Measurements from ENCODE around the gene STX7. TPM values are rescaled to one million over a fixed set of nuclear protein-coding genes. Genes with fewer than 3 reads are reported as not detected.

STX7 gene
- total RNA-seq, 1 experiment from 2014 or later = 33.0 TPM

DNA sequence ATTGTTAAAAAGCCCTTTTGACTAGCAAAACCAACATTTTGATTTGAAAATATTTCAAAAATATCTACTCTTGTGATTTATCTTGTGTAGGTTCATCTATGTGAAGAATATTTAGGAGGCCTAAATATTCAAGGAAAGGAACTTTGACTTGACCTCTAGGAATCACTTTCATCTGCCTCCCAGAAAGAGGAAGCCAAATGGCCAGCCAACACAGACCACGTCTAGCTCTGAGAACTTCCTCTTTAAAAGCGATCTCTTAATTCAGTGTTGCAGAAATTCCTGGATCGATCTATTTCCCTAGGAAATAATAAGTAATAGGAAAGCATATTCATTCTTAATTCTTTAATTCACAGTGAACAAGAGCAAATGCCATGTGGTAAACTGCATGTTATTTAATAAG is 102.1 kb downstream of the STX7 start:
- TF ChIP-seq, protein P1, sequence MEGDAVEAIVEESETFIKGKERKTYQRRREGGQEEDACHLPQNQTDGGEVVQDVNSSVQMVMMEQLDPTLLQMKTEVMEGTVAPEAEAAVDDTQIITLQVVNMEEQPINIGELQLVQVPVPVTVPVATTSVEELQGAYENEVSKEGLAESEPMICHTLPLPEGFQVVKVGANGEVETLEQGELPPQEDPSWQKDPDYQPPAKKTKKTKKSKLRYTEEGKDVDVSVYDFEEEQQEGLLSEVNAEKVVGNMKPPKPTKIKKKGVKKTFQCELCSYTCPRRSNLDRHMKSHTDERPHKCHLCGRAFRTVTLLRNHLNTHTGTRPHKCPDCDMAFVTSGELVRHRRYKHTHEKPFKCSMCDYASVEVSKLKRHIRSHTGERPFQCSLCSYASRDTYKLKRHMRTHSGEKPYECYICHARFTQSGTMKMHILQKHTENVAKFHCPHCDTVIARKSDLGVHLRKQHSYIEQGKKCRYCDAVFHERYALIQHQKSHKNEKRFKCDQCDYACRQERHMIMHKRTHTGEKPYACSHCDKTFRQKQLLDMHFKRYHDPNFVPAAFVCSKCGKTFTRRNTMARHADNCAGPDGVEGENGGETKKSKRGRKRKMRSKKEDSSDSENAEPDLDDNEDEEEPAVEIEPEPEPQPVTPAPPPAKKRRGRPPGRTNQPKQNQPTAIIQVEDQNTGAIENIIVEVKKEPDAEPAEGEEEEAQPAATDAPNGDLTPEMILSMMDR (IDR thresholded peaks at IDR 0.05; ENCODE audit: unreplicated experiment) = no peak
- H3K27ac Mint-ChIP-seq (ENCODE audit: low read depth, unreplicated experiment) = no peak overlapping the region
- H3K36me3 Mint-ChIP-seq (ENCODE audit: insufficient read depth, unreplicated experiment) = no peaks in the 10 kb centered on the region
- intact Hi-C loops (cut with micrococcal nuclease) = no loop called here
- H3K27me3 Mint-ChIP-seq (ENCODE audit: insufficient read depth, unreplicated experiment) = peaks cover 11% of the 10 kb centered on the region
- H3K4me1 Mint-ChIP-seq (ENCODE audit: insufficient read depth, unreplicated experiment) = no peaks in the 10 kb centered on the region
- DNase-seq (ENCODE audit: unreplicated experiment) = no peak
- no peaks in the 10 kb centered on the region for H3K9me3 Mint-ChIP-seq (ENCODE audit: unreplicated experiment)
- H3K4me3 Mint-ChIP-seq (ENCODE audit: unreplicated experiment) = no peak overlapping the region
- BruUV-seq (replicated peaks) = no TSS peak
- ChIA-PET POLR2A (no interaction called here), CTCF (no interaction called here)

DNA sequence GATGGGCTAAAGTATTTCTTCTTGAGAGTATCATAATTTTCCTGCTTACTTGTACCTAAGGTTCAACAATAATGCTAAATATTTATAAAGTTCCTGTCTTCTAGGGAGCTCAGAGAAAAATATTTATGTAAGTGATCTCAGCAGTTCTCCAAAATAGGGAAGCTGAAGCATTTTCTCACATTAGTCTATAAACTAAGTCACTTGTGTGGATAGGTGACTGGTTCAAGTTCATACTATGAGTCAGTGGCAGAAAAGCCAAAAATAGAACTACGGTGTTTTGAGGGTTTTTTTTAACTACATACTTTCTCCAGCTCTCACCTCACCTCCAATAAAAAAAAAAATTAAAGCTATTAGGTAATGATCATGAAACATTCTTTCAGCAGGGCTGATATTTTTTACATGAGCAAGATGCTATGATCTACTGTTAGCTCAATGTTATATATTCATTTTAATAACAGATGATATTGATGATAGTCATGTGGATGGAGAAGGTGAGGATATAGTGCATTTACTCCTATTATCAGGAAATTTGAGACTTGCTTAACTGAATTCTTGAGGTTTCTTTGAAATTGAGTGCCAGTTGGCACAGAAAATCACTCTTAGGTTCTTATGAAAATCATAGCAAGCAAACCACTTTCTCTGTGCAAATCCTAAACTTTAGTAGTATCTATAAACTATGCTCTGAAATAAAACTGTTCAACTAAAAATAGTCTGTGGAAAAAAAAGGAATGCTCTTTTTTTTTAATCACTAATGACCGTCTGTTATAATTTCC is 107.6 kb downstream of the STX7 start:
- intact Hi-C loops (cut with micrococcal nuclease) = no loop called here
- POLR2A ChIA-PET = no interaction called here
- Mint-ChIP-seq H3K4me1 (ENCODE audit: insufficient read depth, unreplicated experiment) (no peaks in the 10 kb centered on the region), H3K9me3 (ENCODE audit: unreplicated experiment) (no peaks in the 10 kb centered on the region), H3K27ac (ENCODE audit: low read depth, unreplicated experiment) (no peak overlapping the region), H3K27me3 (ENCODE audit: insufficient read depth, unreplicated experiment) (peaks cover 11% of the 10 kb centered on the region), H3K4me3 (ENCODE audit: unreplicated experiment) (no peak overlapping the region), H3K36me3 (ENCODE audit: insufficient read depth, unreplicated experiment) (no peaks in the 10 kb centered on the region)
- BruUV-seq (replicated peaks) = no TSS peak
- TF ChIP-seq, protein P1 (IDR thresholded peaks at IDR 0.05; ENCODE audit: unreplicated experiment) = no peak
- DNase-seq (ENCODE audit: unreplicated experiment) = peak; percentile 16
- CTCF ChIA-PET = interaction anchor here (0.6 to 1.5 kb wide), 5 partner anchors 13 to 133 kb away, joined by 3 to 5 read pairs (median 3); no protein-coding TSS in a partner anchor

DNA sequence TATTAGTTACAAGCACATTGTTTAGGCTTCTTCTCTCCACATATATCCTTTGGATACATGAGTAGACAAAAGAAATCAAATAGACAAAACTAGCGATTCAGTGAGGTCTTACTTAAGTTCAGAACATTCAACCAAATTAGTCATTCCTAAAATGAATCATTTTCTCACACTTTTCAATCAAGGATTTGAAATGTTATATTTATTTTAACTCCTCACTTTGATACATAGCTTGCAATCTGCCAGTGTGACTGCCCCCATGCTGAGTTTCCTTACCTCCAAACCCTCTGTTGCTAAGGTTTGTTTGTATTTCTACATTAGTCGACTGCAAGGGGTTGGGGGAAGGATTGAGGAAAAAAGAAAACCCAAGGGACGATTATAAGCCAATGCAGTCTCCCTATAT is 108.2 kb downstream of the STX7 start:
- peak; percentile 41 for DNase-seq (ENCODE audit: unreplicated experiment)
- H3K4me3 Mint-ChIP-seq (ENCODE audit: unreplicated experiment) = no peak overlapping the region
- TF ChIP-seq, protein P1 (IDR thresholded peaks at IDR 0.05; ENCODE audit: unreplicated experiment) = no peak
- BruUV-seq (replicated peaks) = no TSS peak
- no peaks in the 10 kb centered on the region for H3K36me3 Mint-ChIP-seq (ENCODE audit: insufficient read depth, unreplicated experiment)
- H3K27ac Mint-ChIP-seq (ENCODE audit: low read depth, unreplicated experiment) = no peak overlapping the region
- H3K27me3 Mint-ChIP-seq (ENCODE audit: insufficient read depth, unreplicated experiment) = peaks cover 11% of the 10 kb centered on the region
- intact Hi-C loops (cut with micrococcal nuclease) = no loop called here
- ChIA-PET POLR2A (no interaction called here), CTCF (interaction anchor here (0.6 to 1.5 kb wide), 7 partner anchors 12 to 133 kb away, joined by 3 to 5 read pairs (median 3); no protein-coding TSS in a partner anchor)
- no peaks in the 10 kb centered on the region for H3K4me1 Mint-ChIP-seq (ENCODE audit: insufficient read depth, unreplicated experiment)
- H3K9me3 Mint-ChIP-seq (ENCODE audit: unreplicated experiment) = no peaks in the 10 kb centered on the region

DNA sequence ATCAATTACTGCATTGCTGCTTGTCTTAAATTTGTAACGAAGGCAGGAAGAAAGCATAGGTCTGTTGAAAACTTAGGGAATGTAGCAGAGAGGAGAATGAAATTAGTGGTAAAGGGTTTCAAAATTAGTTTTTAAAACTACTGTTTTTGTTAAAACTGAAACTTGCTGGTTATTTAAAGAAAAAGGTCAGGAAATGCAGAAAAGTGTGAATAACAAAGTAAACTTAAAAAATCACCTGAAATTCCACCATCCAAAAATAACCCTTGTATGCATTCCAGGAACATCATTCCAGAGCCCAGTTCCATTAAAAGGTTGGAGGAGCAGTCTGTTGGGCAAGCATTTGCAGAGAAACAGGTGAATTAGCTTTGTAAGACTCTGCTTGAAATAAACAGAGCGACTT is 108.6 kb downstream of the STX7 start:
- BruUV-seq (replicated peaks) = no TSS peak
- no peak for DNase-seq (ENCODE audit: unreplicated experiment)
- Mint-ChIP-seq H3K4me3 (ENCODE audit: unreplicated experiment) (no peak overlapping the region), H3K27ac (ENCODE audit: low read depth, unreplicated experiment) (no peak overlapping the region), H3K36me3 (ENCODE audit: insufficient read depth, unreplicated experiment) (no peaks in the 10 kb centered on the region), H3K9me3 (ENCODE audit: unreplicated experiment) (no peaks in the 10 kb centered on the region), H3K27me3 (ENCODE audit: insufficient read depth, unreplicated experiment) (peaks cover 11% of the 10 kb centered on the region), H3K4me1 (ENCODE audit: insufficient read depth, unreplicated experiment) (no peaks in the 10 kb centered on the region)
- CTCF ChIA-PET = interaction anchor here (0.6 to 1.5 kb wide), 4 partner anchors 12 to 132 kb away, joined by 3 to 5 read pairs (median 4); no protein-coding TSS in a partner anchor
- TF ChIP-seq, protein P1 (IDR thresholded peaks at IDR 0.05; ENCODE audit: unreplicated experiment) = no peak
- intact Hi-C loops (cut with micrococcal nuclease) = no loop called here
- POLR2A ChIA-PET = no interaction called here

Measured in MCF 10A (cell line).